AG04449 (cell line): ENCODE results near the gene E2F6.

Experiments
- CTCF ChIA-PET: fragments of 350-600 bp; formaldehyde crosslinking; extraction: SDS; loops from one replicate; lab custom pipeline; 2021; ENCODE audit warnings: antibody characterized with exemption; lab: Yijun Ruan, JAX
- POLR2A ChIA-PET: fragments of 400-600, 350-600 bp; formaldehyde crosslinking; extraction: SDS; loops from one replicate; lab custom pipeline; 2020; ENCODE audit warnings: antibody characterized with exemption, inconsistent platforms; lab: Yijun Ruan, JAX
- DNase-seq: peaks from one replicate; pipeline ENCODE4 v3.0.0-alpha.2; 2010; ENCODE audit warnings: low read depth, low spot score
- H3K4me3 ChIP-seq: 2 replicates; pipeline ENCODE4 v1.5.1; 2011; ENCODE audit warnings: low read depth, mild to moderate bottlenecking, control low read depth, low read length
- CTCF ChIP-seq: IDR thresholded peaks from one replicate; pipeline ENCODE4 v1.5.1; 2011; ENCODE audit warnings: mild to moderate bottlenecking, moderate library complexity, low read length, control low read depth, inconsistent platforms; ENCODE audit not compliant: insufficient read depth; ENCODE audit errors: missing control alignments

E2F6 gene

GRCh38 chr2:11503354-11503927, 37.5 kb upstream of the E2F6 start:
- no peak overlapping the region for H3K4me3 ChIP-seq
- CTCF ChIA-PET: no interaction called here
- no peak for TF ChIP-seq CTCF
- POLR2A ChIA-PET: no interaction called here
- DNase-seq: no peak

GRCh38 chr2:11502740-11503292, 36.9 kb upstream of the E2F6 start:
- no peak overlapping the region for H3K4me3 ChIP-seq
- DNase-seq: no peak
- no peak for TF ChIP-seq CTCF
- CTCF ChIA-PET: no interaction called here
- POLR2A ChIA-PET: no interaction called here

DNA sequence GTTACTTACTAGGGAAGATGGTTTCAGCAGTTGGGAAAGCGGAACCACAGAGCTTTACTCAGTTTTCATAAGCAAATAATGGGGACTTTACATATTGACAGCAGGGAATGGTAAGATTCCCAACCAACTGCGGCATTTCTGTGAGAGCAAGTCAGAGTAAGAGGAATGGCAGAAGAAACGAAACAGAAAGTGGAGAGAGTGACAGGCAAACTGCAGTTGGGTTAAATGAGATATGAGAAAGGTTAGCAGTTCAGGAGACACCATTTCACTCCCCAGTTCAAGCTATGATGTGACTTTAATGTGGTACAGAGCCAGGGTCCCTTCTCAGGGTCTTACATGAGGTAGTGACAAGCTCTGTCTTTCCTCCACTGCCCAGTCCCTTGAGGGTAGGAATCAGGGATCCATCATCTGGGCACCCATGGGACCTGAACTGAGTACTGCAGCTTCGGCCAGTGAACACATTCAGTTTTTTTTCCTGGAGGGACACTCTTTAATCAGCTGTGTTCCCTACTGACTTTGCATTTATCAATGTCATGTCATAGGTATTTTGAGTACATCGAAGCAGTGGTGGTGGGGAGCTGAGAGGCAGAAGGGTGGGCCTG, 34.8 kb upstream of the E2F6 start:
- POLR2A ChIA-PET: no interaction called here
- DNase-seq: no peak
- H3K4me3 ChIP-seq: no peak overlapping the region
- CTCF ChIA-PET: interaction anchor here (0.7 to 2.4 kb wide), 4 partner anchors 10 to 368 kb away, joined by 3 to 15 read pairs (median 5); a partner anchor contains a TSS
- TF ChIP-seq CTCF: no peak

DNA sequence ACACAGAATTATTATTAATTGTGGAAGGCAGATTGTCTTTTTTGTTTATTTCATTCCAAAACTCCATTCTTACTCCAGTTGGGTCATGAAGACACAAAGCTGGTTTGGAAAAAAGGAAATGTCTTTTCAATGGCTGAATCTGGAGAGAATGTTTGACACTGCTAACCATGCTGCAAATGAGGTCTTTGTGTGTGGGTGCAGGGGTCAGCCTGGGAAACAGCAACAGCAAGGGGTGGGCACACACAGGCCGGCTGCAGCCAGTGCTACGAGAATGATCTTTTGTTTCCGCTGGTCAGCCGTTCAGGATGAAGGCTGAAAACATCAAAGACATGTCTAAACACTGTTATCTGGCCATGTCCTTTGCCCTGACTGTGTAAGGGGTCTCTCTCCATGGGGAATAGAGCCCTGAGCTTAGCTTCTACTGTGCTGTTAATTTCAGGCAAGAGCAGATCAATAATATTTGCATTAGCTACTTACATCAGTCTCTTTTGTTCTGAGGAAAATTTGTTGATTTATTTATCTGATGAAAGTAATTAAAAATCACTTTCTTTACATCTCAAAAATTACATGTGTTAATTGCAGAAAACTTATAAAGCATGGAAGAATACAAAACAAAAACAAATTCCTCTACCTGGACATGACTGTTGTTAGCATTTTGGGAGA, 33.3 kb upstream of the E2F6 start:
- CTCF ChIA-PET: interaction anchor here (2.4 kb wide), 1 partner anchor 83 kb away, joined by 15 read pairs; no protein-coding TSS in a partner anchor
- DNase-seq: no peak
- H3K4me3 ChIP-seq: no peak overlapping the region
- POLR2A ChIA-PET: no interaction called here
- TF ChIP-seq CTCF: no peak

- CTCF ChIA-PET: interaction anchor here (2.4 kb wide), 1 partner anchor 84 kb away, joined by 15 read pairs; no protein-coding TSS in a partner anchor
- POLR2A ChIA-PET: no interaction called here
- DNase-seq: no peak
- no peak overlapping the region for H3K4me3 ChIP-seq
- TF ChIP-seq CTCF: no peak
These were observed 32.6 kb upstream of the E2F6 start for GRCh38 chr2:11498543-11499034.
